Measurements from ENCODE around the gene IYD. TPM values are rescaled to one million over a fixed set of nuclear protein-coding genes. Genes with fewer than 3 reads are reported as not detected.
A peak's percentile ranks its signal among the peaks of the same experiment; 100 is the strongest.

The IYD gene
- total and polyA plus RNA-seq, 9 of the 15 experiments (the other 6 are each of a cell fraction or from before 2014, with no cell fraction given), result not detected

GRCh38 chr6:150439373-150439772 is 70.6 kb downstream of the IYD start:
- H3K27ac ChIP-seq (ENCODE audit: extremely low read depth, low read depth, low read length), result no peak overlapping the region
- H4K20me1 ChIP-seq (replicated peaks; ENCODE audit: control insufficient read depth, insufficient read depth, low read length), result no peaks in the 10 kb centered on the region
- FAIRE-seq, result no peak
- no peak overlapping the region for H2AFZ ChIP-seq (ENCODE audit: low read depth, low read length)
- H3K27me3 ChIP-seq (ENCODE audit: control insufficient read depth in 2 of 2, insufficient read depth in 2 of 2, low read length in 2 of 2), result 0 out of 5 replicates have a peak, but pooled peaks cover 0 to 10% of the 10 kb centered on the region in 2 experiments
- no peaks in the 10 kb centered on the region for H3K9me1 ChIP-seq (ENCODE audit: control insufficient read depth, insufficient read depth, low read length)
- WGBS (ENCODE audit: insufficient coverage, low coverage, missing lambda C conversion rate), result 6% methylated on average over 8 of the region's 8 CpGs
- DNase-seq (ENCODE audit: extremely low read depth in 1 of 4, low spot score in 3 of 4), result no peak
- H3K79me2 ChIP-seq (ENCODE audit: control insufficient read depth, insufficient read depth, low read length), result no peaks in the 10 kb centered on the region
- no TSS peak for BruUV-seq (replicated peaks)
- no peak for TF ChIP-seq ZNF253 (CRISPR knock-in tag; conservative IDR thresholded peaks at IDR 0.05)
- TF ChIP-seq ZNF740 (CRISPR knock-in tag; IDR thresholded peaks at IDR 0.05), result no peak
- no peak for TF ChIP-seq ZNF740 (tag; IDR thresholded peaks at IDR 0.05)
- TF ChIP-seq SPI1 (IDR thresholded peaks at IDR 0.05; ENCODE audit: borderline replicate concordance, low read depth, low read length), result peak; percentile 64; the same call in 1 of the 2 replicates
- no peak for TF ChIP-seq ZNF316 (IDR thresholded peaks at IDR 0.05)
- TF ChIP-seq ESRRB (CRISPR knock-in tag; IDR thresholded peaks at IDR 0.05; ENCODE audit: borderline replicate concordance), result no peak
- no peak for TF ChIP-seq TFAM (CRISPR knock-in tag; conservative IDR thresholded peaks at IDR 0.05)
- TF ChIP-seq TOE1 (IDR thresholded peaks at IDR 0.05; ENCODE audit: borderline replicate concordance), result no peak
- TF ChIP-seq TOE1 (CRISPR knock-in tag; IDR thresholded peaks at IDR 0.05; ENCODE audit: borderline replicate concordance, low read depth), result no peak
- ATAC-seq, result no peak
- H3K36me3 ChIP-seq (ENCODE audit: control insufficient read depth, insufficient read depth, low read length), result no peaks in the 10 kb centered on the region
- intact Hi-C loops (cut with micrococcal nuclease), result no loop called here
- POLR2A ChIA-PET, result no interaction called here
- no peak overlapping the region for H3K4me3 ChIP-seq
- H3K9me3 ChIP-seq (replicated peaks; ENCODE audit: control insufficient read depth, insufficient read depth, low read depth, low read length), result no peaks in the 10 kb centered on the region
- no peak overlapping the region for H3K4me2 ChIP-seq (ENCODE audit: insufficient read depth, low read length)
- CTCF ChIA-PET (ENCODE audit: low intra/inter-chr PET ratio), result no interaction called here
- in situ Hi-C loops (cut with MboI), result no loop called here
- no peaks in the 10 kb centered on the region for H3K4me1 ChIP-seq (replicated peaks in 1 of 2; ENCODE audit: control insufficient read depth in 2 of 2, insufficient read depth in 2 of 2, low read length in 2 of 2)
- H3K9ac ChIP-seq (ENCODE audit: insufficient read depth in 1 of 2, low read depth in 2 of 2, low read length in 2 of 2), result no peak overlapping the region

All from K562 (cell line).